Activated CD8-positive, alpha-beta memory T cell treated with anti-CD3 and anti-CD28 coated beads, Interleukin-2, amount 10 ng/mL, durations not matched to agents 7 days and 5 days (primary cell): ENCODE data around the gene TMEM168. TPM values are rescaled to one million over a fixed set of nuclear protein-coding genes. Genes with fewer than 3 reads are reported as not detected.
"Not testable (repeated sequence)": the region's sequence is repeated elsewhere in the genome, so short reads cannot be mapped to it uniquely, and the experiment has no call there.

ENCODE experiments used
- ATAC-seq: fragments of 150-1000 bp; cut with Tn5 transposase; one replicate; pipeline ENCODE4 v1.10.0; 2021; ENCODE audit warnings: moderate library complexity
- CTCF ChIA-PET: fragments of 350-600 bp; sonication (Branson Sonifier 250); formaldehyde crosslinking; loops from one replicate; lab custom pipeline; 2021; ENCODE audit warnings: antibody characterized with exemption; lab: Charles Lee
- DNase-seq: peaks from one replicate; pipeline ENCODE4 v3.0.0-alpha.2; 2020
- H3K27ac Mint-ChIP-seq: one replicate; pipeline ENCODE4 v1.8.0; 2021; ENCODE audit warnings: mild to moderate bottlenecking, mixed read lengths
- H3K27me3 Mint-ChIP-seq: one replicate; pipeline ENCODE4 v1.8.0; 2021; ENCODE audit warnings: mixed read lengths
- H3K36me3 Mint-ChIP-seq: one replicate; pipeline ENCODE4 v1.8.0; 2021; ENCODE audit warnings: mild to moderate bottlenecking, mixed read lengths
- H3K4me1 Mint-ChIP-seq: one replicate; pipeline ENCODE4 v1.8.0; 2021; ENCODE audit warnings: mixed read lengths
- H3K4me3 Mint-ChIP-seq: one replicate; pipeline ENCODE4 v1.8.0; 2021; ENCODE audit warnings: mild to moderate bottlenecking, moderate library complexity, mixed read lengths
- H3K9me3 Mint-ChIP-seq: one replicate; pipeline ENCODE4 v1.8.0; 2022; ENCODE audit warnings: low read depth, mixed read lengths
- total RNA-seq, 2 experiments: library from RNA; stranded (reverse); gene quantifications; one replicate each; pipeline ENCODE4 v1.2.3, GENCODE V29; 2021

Gene TMEM168
- total RNA-seq, 2 experiments from 2014 or later: 14.8 to 18.0 TPM

- DNase-seq (no peak), ATAC-seq (no peak)
- Mint-ChIP-seq H3K9me3 (peaks cover 6% of the 10 kb centered on the region), H3K27me3 (no peaks in the 10 kb centered on the region), H3K27ac (no peak overlapping the region), H3K36me3 (no peaks in the 10 kb centered on the region), H3K4me1 (no peaks in the 10 kb centered on the region), H3K4me3 (no peak overlapping the region)
- CTCF ChIA-PET: no interaction called here
Measured at GRCh38 chr7:112735261-112735660, 54.9 kb downstream of the TMEM168 start.

- H3K9me3 Mint-ChIP-seq, H3K27ac Mint-ChIP-seq, H3K36me3 Mint-ChIP-seq, H3K4me3 Mint-ChIP-seq, DNase-seq, H3K4me1 Mint-ChIP-seq, H3K27me3 Mint-ChIP-seq, ATAC-seq, CTCF ChIA-PET: not testable (repeated sequence)
Measured at GRCh38 chr7:112731324-112731723, 58.9 kb downstream of the TMEM168 start.

- ATAC-seq (no peak), DNase-seq (no peak)
- H3K27ac Mint-ChIP-seq: no peak overlapping the region
- no peak overlapping the region for H3K4me3 Mint-ChIP-seq
- CTCF ChIA-PET: no interaction called here
- H3K9me3 Mint-ChIP-seq: peaks cover 7% of the 10 kb centered on the region
- H3K4me1 Mint-ChIP-seq: no peaks in the 10 kb centered on the region
- H3K36me3 Mint-ChIP-seq: no peaks in the 10 kb centered on the region
- H3K27me3 Mint-ChIP-seq: peaks cover 5% of the 10 kb centered on the region
Measured at GRCh38 chr7:112726076-112726475, 64.1 kb downstream of the TMEM168 start.

GRCh38 chr7:112723416-112723815, 66.8 kb downstream of the TMEM168 start:
- DNase-seq: no peak
- H3K27me3 Mint-ChIP-seq: peaks cover 7% of the 10 kb centered on the region
- no peaks in the 10 kb centered on the region for H3K4me1 Mint-ChIP-seq
- ATAC-seq: no peak
- no peaks in the 10 kb centered on the region for H3K36me3 Mint-ChIP-seq
- no peak overlapping the region for H3K27ac Mint-ChIP-seq
- CTCF ChIA-PET: no interaction called here
- H3K9me3 Mint-ChIP-seq: peaks cover 3% of the 10 kb centered on the region
- no peak overlapping the region for H3K4me3 Mint-ChIP-seq

- H3K4me3 Mint-ChIP-seq: no peak overlapping the region
- H3K9me3 Mint-ChIP-seq: no peaks in the 10 kb centered on the region
- CTCF ChIA-PET: no interaction called here
- H3K27ac Mint-ChIP-seq: no peak overlapping the region
- DNase-seq (no peak), ATAC-seq (no peak)
- no peaks in the 10 kb centered on the region for H3K36me3 Mint-ChIP-seq
- peaks cover 7% of the 10 kb centered on the region for H3K27me3 Mint-ChIP-seq
- no peaks in the 10 kb centered on the region for H3K4me1 Mint-ChIP-seq
Measured at GRCh38 chr7:112721366-112721765, 68.8 kb downstream of the TMEM168 start.

GRCh38 chr7:112715525-112715924, 74.7 kb downstream of the TMEM168 start:
- Mint-ChIP-seq H3K9me3 (no peaks in the 10 kb centered on the region), H3K36me3 (no peaks in the 10 kb centered on the region), H3K4me1 (no peaks in the 10 kb centered on the region), H3K27me3 (no peaks in the 10 kb centered on the region), H3K27ac (no peak overlapping the region), H3K4me3 (no peak overlapping the region)
- CTCF ChIA-PET: no interaction called here
- ATAC-seq: no peak
- DNase-seq: no peak

GRCh38 chr7:112714917-112715316, 75.3 kb downstream of the TMEM168 start:
- Mint-ChIP-seq H3K27ac (no peak overlapping the region), H3K9me3 (no peaks in the 10 kb centered on the region), H3K36me3 (no peaks in the 10 kb centered on the region), H3K4me1 (no peaks in the 10 kb centered on the region), H3K27me3 (no peaks in the 10 kb centered on the region), H3K4me3 (no peak overlapping the region)
- DNase-seq (no peak), ATAC-seq (no peak)
- CTCF ChIA-PET: no interaction called here
